HG03045 (cell line): Measurements from ENCODE around the gene GLIS2.

Source experiments
- ATAC-seq: cut with Tn5 transposase; IDR thresholded peaks from one replicate; pipeline ENCODE4 v1.9.1; 2021; ENCODE audit warnings: mild to moderate bottlenecking, moderate library complexity; ENCODE audit not compliant: unreplicated experiment

Gene GLIS2

GRCh38 chr16:4350365-4350786 is 34.5 kb downstream of the GLIS2 start:
- no peak for ATAC-seq

- peak; percentile 88 for ATAC-seq
Observed at GRCh38 chr16:4350787-4351659, 35.2 kb downstream of the GLIS2 start, which contains the start of gene PAM16. Gene PAM16, minus strand, starts transcription at chr16:4351321. Its CDS starts 87 bp downstream, at chr16:4351234.

GRCh38 chr16:4351880-4352279 is 36.0 kb downstream of the GLIS2 start:
- ATAC-seq: no peak

GRCh38 chr16:4352843-4353242 is 37.0 kb downstream of the GLIS2 start:
- ATAC-seq: no peak

GRCh38 chr16:4353675-4354074 is 37.8 kb downstream of the GLIS2 start:
- ATAC-seq: no peak

- ATAC-seq: no peak
Observed at GRCh38 chr16:4354512-4355409, 38.9 kb downstream of the GLIS2 start.

- no peak for ATAC-seq
Observed at GRCh38 chr16:4356820-4357219, 41.0 kb downstream of the GLIS2 start.

GRCh38 chr16:4358236-4358635 is 42.4 kb downstream of the GLIS2 start:
- ATAC-seq: no peak

GRCh38 chr16:4358831-4359561 is 43.1 kb downstream of the GLIS2 start:
- ATAC-seq: no peak

- no peak for ATAC-seq
Observed at GRCh38 chr16:4359914-4360313, 44.0 kb downstream of the GLIS2 start.

- ATAC-seq: no peak
Observed at GRCh38 chr16:4360538-4361021, 44.7 kb downstream of the GLIS2 start.

- no peak for ATAC-seq
Observed at GRCh38 chr16:4361033-4361943, 45.4 kb downstream of the GLIS2 start.

- ATAC-seq: no peak
Observed at GRCh38 chr16:4361944-4362311, 46.1 kb downstream of the GLIS2 start.

- no peak for ATAC-seq
Observed at GRCh38 chr16:4362476-4363135, 46.7 kb downstream of the GLIS2 start.

GRCh38 chr16:4364196-4365013 is 48.5 kb downstream of the GLIS2 start:
- no peak for ATAC-seq

GRCh38 chr16:4365014-4365406 is 49.1 kb downstream of the GLIS2 start:
- ATAC-seq: no peak

- ATAC-seq: no peak
Observed at GRCh38 chr16:4365615-4366014, 49.7 kb downstream of the GLIS2 start.

- no peak for ATAC-seq
Observed at GRCh38 chr16:4366016-4366415, 50.1 kb downstream of the GLIS2 start.
